Measurements from ENCODE around the gene MAGI2. TPM values are rescaled to one million over a fixed set of nuclear protein-coding genes. Genes with fewer than 3 reads are reported as not detected.

MAGI2 gene
- total and polyA plus RNA-seq, 2 donors (not counting 3 experiments of a cell fraction or from before 2014, with no cell fraction given), result 0.28 to 6.0 TPM

GRCh38 chr7:78213402-78213801 is 1240.1 kb downstream of the MAGI2 start:
- no TSS peak for BruUV-seq (replicated peaks)
- Histone ChIP-seq H3K4me1 (ENCODE audit: control insufficient read depth, extremely low read depth, insufficient read depth, low read length) (no peaks in the 10 kb centered on the region), H3K36me3 (ENCODE audit: control insufficient read depth in 2 of 2, extremely low read depth in 1 of 2, insufficient read depth in 2 of 2, low read length in 2 of 2) (no peaks in the 10 kb centered on the region), H3K9ac (replicated peaks; ENCODE audit: extremely low read depth, insufficient read depth, low read length) (no peak overlapping the region), H2AFZ (ENCODE audit: low read depth, low read length) (no peak overlapping the region), H3K9me3 (replicated peaks; ENCODE audit: control insufficient read depth, insufficient read depth, low read length) (no peaks in the 10 kb centered on the region), H3K27me3 (ENCODE audit: control insufficient read depth in 2 of 2, insufficient read depth in 2 of 2, low read length in 2 of 2) (peaks cover 0 to 3% of the 10 kb centered on the region in 2 experiments), H3K9me1 (replicated peaks; ENCODE audit: control insufficient read depth, extremely low read depth, insufficient read depth, low read length) (no peaks in the 10 kb centered on the region), H4K20me1 (replicated peaks; ENCODE audit: control insufficient read depth, extremely low read depth, insufficient read depth, low read length) (no peaks in the 10 kb centered on the region), H3K4me3 (replicated peaks in 1 of 3; ENCODE audit: insufficient read depth in 1 of 3, low read depth in 1 of 3, low read length in 3 of 3) (no peak overlapping the region), H3K27ac (ENCODE audit: insufficient read depth, low read depth, low read length) (no peak overlapping the region), H3K4me2 (ENCODE audit: insufficient read depth, low read length) (no peak overlapping the region), H3K79me2 (ENCODE audit: control insufficient read depth, insufficient read depth, low read length) (no peaks in the 10 kb centered on the region)
- DNase-seq (ENCODE audit: low read depth, low spot score) (no peak), FAIRE-seq (no peak)
- intact Hi-C loops (cut with micrococcal nuclease), result no loop called here
- ChIA-PET CTCF (no interaction called here), POLR2A (no interaction called here)
- dilution Hi-C loops (cut with MboI; ENCODE audit: extremely low pct_ligation_motif_present, low sequenced_read_pairs), result no loop called here
- TF ChIP-seq CTCF (IDR thresholded peaks at IDR 0.05; ENCODE audit: extremely low read depth in 1 of 2, insufficient read depth in 1 of 2, low read depth in 1 of 2, low read length in 2 of 2) (no peak), JUN (IDR thresholded peaks at IDR 0.05; ENCODE audit: borderline replicate concordance, insufficient read depth, insufficient read length, low read depth) (no peak), MYC (IDR thresholded peaks at IDR 0.05; ENCODE audit: low read depth, low read length) (no peak), POLR2AphosphoS5 (IDR thresholded peaks at IDR 0.05; ENCODE audit: insufficient read depth, low read depth, low read length) (no peak), GATA2 (IDR thresholded peaks at IDR 0.05; ENCODE audit: insufficient read depth, insufficient read length, low read depth, low read length) (no peak), MAX (IDR thresholded peaks at IDR 0.05; ENCODE audit: insufficient read depth, insufficient read length) (no peak), POLR2A (IDR thresholded peaks at IDR 0.05; ENCODE audit: low read depth, low read length) (no peak), FOS (IDR thresholded peaks at IDR 0.05; ENCODE audit: borderline replicate concordance, insufficient read depth, low read length) (no peak), EZH2 (IDR thresholded peaks at IDR 0.05; ENCODE audit: borderline replicate concordance, low read depth, low read length, severe bottlenecking) (no peak)
